Small intestine (tissue), 7 donors: Measurements from ENCODE around the gene GNA15. TPM values are rescaled to one million over a fixed set of nuclear protein-coding genes. Genes with fewer than 3 reads are reported as not detected.
A peak's percentile ranks its signal among the peaks of the same experiment; 100 is the strongest.

ENCODE experiments used
- DNase-seq, 2 donors: peaks; one replicate each; pipeline versions ENCODE4 v3.0.0 to v3.0.0-alpha.2; 2013
- FAIRE-seq: peaks from 2 replicates; lab custom pipeline; 2012; peaks lifted over from hg19 to GRCh38; lab: Jason Lieb, UNC
- H3K27ac ChIP-seq, 3 donors: one replicate each; pipeline ENCODE4 v1.5.1; 2013; ENCODE audit warnings: low read length in 2 of 3, mild to moderate bottlenecking in 2 of 3, control low read depth in 1 of 3, inconsistent platforms in 1 of 3, low read depth in 1 of 3, moderate library complexity in 1 of 3
- H3K27me3 ChIP-seq, 3 donors: one replicate each; pipeline ENCODE4 v1.6.1; 2013; ENCODE audit warnings: low read length in 3 of 3, inconsistent platforms in 1 of 3; ENCODE audit not compliant: control insufficient read depth in 3 of 3, insufficient read depth in 3 of 3
- H3K36me3 ChIP-seq, 3 donors: one replicate each; pipeline ENCODE4 v1.6.1; 2013; ENCODE audit warnings: low read length in 3 of 3, inconsistent platforms in 1 of 3, low read depth in 1 of 3, mild to moderate bottlenecking in 1 of 3, moderate library complexity in 1 of 3; ENCODE audit not compliant: control insufficient read depth in 3 of 3, insufficient read depth in 2 of 3
- H3K4me1 ChIP-seq, 3 donors: one replicate each; pipeline ENCODE4 v1.6.1; 2013; ENCODE audit warnings: low read length in 2 of 3, inconsistent platforms in 1 of 3, low read depth in 1 of 3, mild to moderate bottlenecking in 1 of 3, moderate library complexity in 1 of 3; ENCODE audit not compliant: control insufficient read depth in 3 of 3, insufficient read depth in 2 of 3
- H3K4me3 ChIP-seq, 3 donors: one replicate each; pipeline ENCODE4 v1.5.1; 2013; ENCODE audit warnings: low read length in 3 of 3, control low read depth in 1 of 3, inconsistent platforms in 1 of 3, low read depth in 1 of 3, mild to moderate bottlenecking in 1 of 3, moderate library complexity in 1 of 3
- H3K9me3 ChIP-seq, 2 donors: one replicate each; pipeline ENCODE4 v1.6.1; 2013; ENCODE audit warnings: low read depth in 1 of 2, low read length in 1 of 2; ENCODE audit not compliant: control insufficient read depth in 2 of 2, insufficient read depth in 1 of 2
- WGBS, 3 donors: extraction: QIAGEN DNeasy Blood & Tissue Kit; methylation state at CpG; one replicate each; pipeline ENCODE4 v1.1.7; 2013; 5-methylcytosine and 5-hydroxymethylcytosine counted together
- polyA plus RNA-seq, 4 donors: library from polyadenylated mRNA; stranded (reverse) in 3 of 4; unstranded in 1 of 4; fragments of 200-250 nt in 3 of 4; fragments of 120-200 nt in 1 of 4; gene quantifications; one replicate each; pipeline versions ENCODE4 v1.2.1 to v1.2.3, GENCODE V29; 2013
- donor health status: healthy with polysubstance abuse.
- donor health status: control.
- donor health status: control.
- donor health status: Bipolar disorder and iron deficiency.
- donor health status: healthy.

GNA15 gene
- polyA plus RNA-seq, 4 donors, result 0.67 to 2.1 (median 1.7) TPM

GRCh38 chr19:3104708-3104983, 31.2 kb upstream of the GNA15 start:
- no peak for DNase-seq

GRCh38 chr19:3105641-3106508, 30.0 kb upstream of the GNA15 start:
- FAIRE-seq, result no peak
- no peak for DNase-seq
- Histone ChIP-seq H3K36me3 (peaks cover 2 to 85% (median 10%) of the 10 kb centered on the region in 3 donors), H3K9me3 (no peaks in the 10 kb centered on the region), H3K4me3 (peak overlapping the region in 1 of 3 donors; percentile 13), H3K27me3 (no peaks in the 10 kb centered on the region), H3K27ac (peak overlapping the region in 2 of 3 donors; percentile 30 to 94), H3K4me1 (peaks cover 0 to 69% (median 5%) of the 10 kb centered on the region in 3 donors)
- 60 to 79% (median 72%) methylated on average over 31 to 33 of the region's 33 CpGs for WGBS, 3 donors

More at GRCh38 chr19:3104708-3104983, 31.2 kb upstream of the GNA15 start:
- Histone ChIP-seq H3K9me3 (no peaks in the 10 kb centered on the region), H3K36me3 (peaks cover 0 to 85% (median 5%) of the 10 kb centered on the region in 3 donors), H3K4me3 (no peak overlapping the region), H3K27ac (peak overlapping the region; percentile 33 to 68 (median 49)), H3K4me1 (peaks cover 0 to 82% (median 5%) of the 10 kb centered on the region in 3 donors), H3K27me3 (no peaks in the 10 kb centered on the region)
- 34 to 47% (median 44%) methylated on average over 9 to 10 of the region's 10 CpGs for WGBS, 3 donors
- no peak for FAIRE-seq

DNA sequence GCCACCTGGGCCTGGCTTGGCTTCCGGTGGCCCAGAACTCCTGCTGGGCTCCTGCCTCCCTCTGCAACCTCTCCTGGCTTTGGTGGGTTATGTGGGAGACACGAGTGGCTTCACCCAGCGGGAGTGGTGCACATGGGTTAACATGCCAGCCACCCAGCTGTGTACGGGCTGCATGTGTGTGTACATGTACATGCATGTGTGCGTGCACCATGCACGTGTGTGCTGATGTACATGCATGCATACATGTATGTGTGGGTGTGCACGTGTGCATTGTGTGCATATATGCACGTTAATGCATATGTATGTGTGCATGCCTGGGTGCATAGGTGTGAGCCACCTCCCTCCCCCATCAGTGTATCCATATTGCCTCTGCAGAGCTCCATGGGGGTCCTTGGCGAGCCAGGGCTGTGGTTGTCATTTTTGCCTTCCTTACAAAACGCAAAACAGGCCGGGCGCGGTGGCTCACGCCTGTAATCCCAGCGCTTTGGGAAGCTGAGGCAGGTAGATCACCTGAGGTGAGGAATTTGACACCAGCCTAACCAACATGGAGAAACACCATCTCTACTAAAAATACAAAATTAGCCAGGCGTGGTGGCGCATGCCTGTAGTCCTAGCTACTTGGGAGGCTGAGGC, 29.2 kb upstream of the GNA15 start:
- DNase-seq, result no peak
- Histone ChIP-seq H3K27me3 (no peaks in the 10 kb centered on the region), H3K4me1 (peaks cover 0 to 62% (median 5%) of the 10 kb centered on the region in 3 donors), H3K4me3 (peak overlapping the region in 1 of 3 donors; percentile 13), H3K9me3 (no peaks in the 10 kb centered on the region), H3K36me3 (peaks cover 2 to 85% (median 15%) of the 10 kb centered on the region in 3 donors), H3K27ac (peak overlapping the region in 2 of 3 donors; percentile 34 to 94)
- WGBS, 3 donors, result 77 to 84% (median 82%) methylated on average over 17 of the region's 17 CpGs
- no peak for FAIRE-seq

DNA sequence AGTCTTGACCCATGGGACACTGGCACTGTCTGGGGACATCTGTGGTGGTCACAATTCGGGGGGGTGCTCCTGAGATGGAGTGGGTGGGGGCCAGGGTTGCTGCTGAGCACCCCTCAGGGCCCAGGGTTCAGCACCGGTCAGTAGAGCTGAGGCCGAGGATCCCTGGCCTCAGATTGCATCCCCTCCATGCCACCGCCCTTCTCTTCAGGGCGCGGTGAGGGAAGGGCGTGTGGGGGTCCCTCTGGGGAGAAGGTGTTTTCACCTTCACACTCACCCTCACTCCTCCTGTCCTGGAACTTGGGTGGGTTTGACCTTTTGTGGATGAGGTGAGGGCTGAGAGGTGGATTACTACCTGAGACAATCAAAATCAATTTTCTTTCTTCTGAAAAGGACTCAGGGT, 28.2 kb upstream of the GNA15 start:
- H3K4me3 ChIP-seq, result peak overlapping the region in 1 of 3 donors; percentile 22
- FAIRE-seq, result no peak
- WGBS, 3 donors, result 48 to 76% (median 49%) methylated on average over 7 of the region's 7 CpGs
- peak overlapping the region; percentile 50 to 94 (median 73) for H3K27ac ChIP-seq
- H3K4me1 ChIP-seq, result peaks cover 0 to 53% (median 5%) of the 10 kb centered on the region in 3 donors
- H3K27me3 ChIP-seq, result no peaks in the 10 kb centered on the region
- DNase-seq, result no peak
- no peaks in the 10 kb centered on the region for H3K9me3 ChIP-seq
- H3K36me3 ChIP-seq, result peaks cover 2 to 85% (median 24%) of the 10 kb centered on the region in 3 donors

DNA sequence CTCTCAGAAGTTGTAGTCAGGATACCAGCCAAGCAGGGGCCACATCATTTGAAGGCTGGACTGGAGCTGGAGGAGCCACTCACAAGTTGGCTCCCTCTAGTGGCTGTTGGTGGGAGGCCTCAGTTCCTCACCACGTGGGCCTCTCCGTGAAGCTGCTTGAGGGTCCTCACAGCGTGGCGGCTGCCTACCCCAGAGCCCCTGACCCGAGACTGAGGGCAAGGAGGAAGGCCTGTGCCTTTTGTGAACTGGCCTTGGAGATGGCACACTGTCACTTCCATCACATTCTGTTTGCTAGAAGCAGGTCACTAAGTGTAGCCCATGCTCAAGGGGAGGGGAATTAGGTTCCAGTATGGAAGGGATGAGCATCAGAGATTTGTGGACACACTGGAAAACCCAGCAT, 27.1 kb upstream of the GNA15 start:
- Histone ChIP-seq H3K36me3 (peaks cover 2 to 93% (median 24%) of the 10 kb centered on the region in 3 donors), H3K4me1 (peaks cover 0 to 50% (median 5%) of the 10 kb centered on the region in 3 donors), H3K4me3 (no peak overlapping the region), H3K27me3 (no peaks in the 10 kb centered on the region), H3K27ac (no peak overlapping the region), H3K9me3 (no peaks in the 10 kb centered on the region)
- DNase-seq (peak; percentile 57 to 74), FAIRE-seq (no peak)
- WGBS, 3 donors, result 35 to 49% (median 41%) methylated on average over 5 of the region's 5 CpGs

GRCh38 chr19:3109491-3109890, 26.3 kb upstream of the GNA15 start:
- 85 to 89% (median 87%) methylated on average over 20 to 22 of the region's 22 CpGs for WGBS, 3 donors
- peaks cover 0 to 46% (median 5%) of the 10 kb centered on the region in 3 donors for H3K4me1 ChIP-seq
- no peak for FAIRE-seq
- H3K27ac ChIP-seq, result no peak overlapping the region
- no peaks in the 10 kb centered on the region for H3K9me3 ChIP-seq
- no peak for DNase-seq
- peaks cover 8 to 96% (median 28%) of the 10 kb centered on the region in 3 donors for H3K36me3 ChIP-seq
- H3K4me3 ChIP-seq, result no peak overlapping the region
- H3K27me3 ChIP-seq, result no peaks in the 10 kb centered on the region

DNA sequence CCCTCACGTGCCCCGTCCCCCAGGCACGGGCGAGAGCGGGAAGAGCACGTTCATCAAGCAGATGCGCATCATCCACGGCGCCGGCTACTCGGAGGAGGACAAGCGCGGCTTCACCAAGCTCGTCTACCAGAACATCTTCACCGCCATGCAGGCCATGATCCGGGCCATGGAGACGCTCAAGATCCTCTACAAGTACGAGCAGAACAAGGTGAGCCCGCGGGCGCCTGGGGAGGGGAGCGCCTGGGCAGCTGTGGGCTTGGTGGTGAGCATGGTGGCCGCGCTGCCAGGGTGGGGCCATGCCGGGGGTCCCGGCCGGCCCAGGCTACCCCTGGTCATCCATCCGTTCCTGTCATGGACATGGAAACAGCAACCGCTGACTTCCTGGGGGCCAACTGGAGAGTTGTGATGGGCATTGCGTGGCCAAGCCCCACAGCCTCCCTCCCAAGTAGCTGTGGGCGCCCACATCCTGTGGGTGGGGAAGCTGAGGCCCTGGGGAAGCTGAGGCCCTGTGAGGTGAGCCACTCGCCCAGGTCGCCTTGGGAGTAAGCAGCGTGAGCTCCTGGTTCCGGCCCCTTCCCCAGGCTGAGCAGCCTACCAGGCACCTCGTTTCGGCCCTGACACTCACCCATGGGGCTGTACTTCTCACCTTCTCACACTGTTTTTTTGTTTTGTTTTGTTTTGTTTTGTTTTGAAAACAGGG, 25.6 kb upstream of the GNA15 start:
- no peak for DNase-seq
- no peak for FAIRE-seq

More for the DNA sequence above, 25.6 kb upstream of the GNA15 start:
- no peaks in the 10 kb centered on the region for H3K9me3 ChIP-seq
- peaks cover 8 to 96% (median 32%) of the 10 kb centered on the region in 3 donors for H3K36me3 ChIP-seq
- no peak overlapping the region for H3K4me3 ChIP-seq
- H3K27me3 ChIP-seq, result no peaks in the 10 kb centered on the region
- H3K4me1 ChIP-seq, result peaks cover 0 to 39% (median 5%) of the 10 kb centered on the region in 3 donors
- no peak overlapping the region for H3K27ac ChIP-seq
- 88 to 92% (median 90%) methylated on average over 35 to 37 of the region's 37 CpGs for WGBS, 3 donors
